Purkinje cell (primary cell): ENCODE results near the gene CIDEB. TPM values are rescaled to one million over a fixed set of nuclear protein-coding genes. Genes with fewer than 3 reads are reported as not detected.

Experiments
- polyA plus RNA-seq: library from polyadenylated mRNA; unstranded; fragments of >200 nt; fragmentation: Nextera tagmentation; gene quantifications from 2 replicates; pipeline ENCODE4 v1.2.1, GENCODE V29; 2014

CIDEB gene
- polyA plus RNA-seq: 3.6 TPM in 1 of 2 replicates, not detected in the other

GRCh38 chr14:24307575-24308341 is at the start of gene CIDEB:
TSS of gene CIDEB (minus strand) at chr14:24307977. CDS start at chr14:24307858, 119 bp downstream.

GRCh38 chr14:24339284-24340151 is 31.7 kb upstream of the CIDEB start, which contains the start of gene RIPK3:
TSS of gene RIPK3 (minus strand) at chr14:24339991. CDS start at chr14:24339826, 165 bp downstream.

GRCh38 chr14:24334431-24335291 is 26.9 kb upstream of the CIDEB start, which contains the start of gene ADCY4:
TSS of gene ADCY4 (minus strand) at chr14:24335071. CDS start at chr14:24334652, 419 bp downstream.

GRCh38 chr14:24310646-24311604 is 3.1 kb upstream of the CIDEB start, which contains the start of gene LTB4R:
TSS of gene LTB4R (plus strand) at chr14:24311502. CDS start at chr14:24315652, 4,150 bp downstream.

GRCh38 chr14:24309538-24310264 is 1.9 kb upstream of the CIDEB start, which contains the start of gene LTB4R2:
TSS of gene LTB4R2 (plus strand) at chr14:24310140. CDS start at chr14:24310665, 525 bp downstream.

GRCh38 chr14:24299255-24300191 is 8.3 kb downstream of the CIDEB start, which contains the start of the genes DHRS1 and NOP9:
TSS of gene DHRS1 (minus strand) at chr14:24299780. CDS start at chr14:24299106, 674 bp downstream.
TSS of gene NOP9 (plus strand) at chr14:24299850. CDS start at chr14:24299955, 105 bp downstream.

GRCh38 chr14:24271134-24271833 is 36.5 kb downstream of the CIDEB start, which contains the start of gene RABGGTA:
TSS of gene RABGGTA (minus strand) at chr14:24271597. CDS start at chr14:24271115, 482 bp downstream.

GRCh38 chr14:24262821-24263733 is 44.7 kb downstream of the CIDEB start, which contains the start of gene TGM1:
TSS of gene TGM1 (minus strand) at chr14:24263177. CDS start at chr14:24262352, 825 bp downstream.

Other genes with a start within 250 kb of the CIDEB start
- gene CPNE6, start 236.4 kb downstream of the CIDEB start, polyA plus RNA-seq: 30.4 and 42.2 TPM in 2 replicates
- gene PCK2, start 213.7 kb downstream of the CIDEB start, polyA plus RNA-seq: 1.2 TPM in 1 of 2 replicates, not detected in the other
- gene DCAF11, start 193.2 kb downstream of the CIDEB start, polyA plus RNA-seq: 9.2 and 10.2 TPM in 2 replicates
- 0.27 TPM in 1 of 2 replicates, not detected in the other for gene NRL, start 193.0 kb downstream of the CIDEB start, polyA plus RNA-seq
- gene FITM1, start 177.3 kb downstream of the CIDEB start, polyA plus RNA-seq: not detected in 2 replicates
- 104 and 112 TPM in 2 replicates for gene PSME1, start 171.8 kb downstream of the CIDEB start, polyA plus RNA-seq
- gene EMC9, start 166.4 kb downstream of the CIDEB start, polyA plus RNA-seq: 21.2 and 22.7 TPM in 2 replicates
- 117 and 133 TPM in 2 replicates for gene PSME2, start 161.4 kb downstream of the CIDEB start, polyA plus RNA-seq
- gene RNF31, start 160.5 kb downstream of the CIDEB start, polyA plus RNA-seq: 15.5 and 28.7 TPM in 2 replicates
- gene IRF9, start 146.7 kb downstream of the CIDEB start, polyA plus RNA-seq: 5.3 and 7.2 TPM in 2 replicates
- gene REC8, start 135.9 kb downstream of the CIDEB start, polyA plus RNA-seq: 6.9 and 12.6 TPM in 2 replicates
- 11.9 and 14.7 TPM in 2 replicates for gene IPO4, start 119.2 kb downstream of the CIDEB start, polyA plus RNA-seq
- 16.9 and 18.7 TPM in 2 replicates for gene TM9SF1, start 112.5 kb downstream of the CIDEB start, polyA plus RNA-seq
- gene TSSK4, start 102.3 kb downstream of the CIDEB start, polyA plus RNA-seq: not detected in 2 replicates
- gene CHMP4A, start 94.5 kb downstream of the CIDEB start, polyA plus RNA-seq: 36.2 and 56.5 TPM in 2 replicates
- 35.8 and 55.7 TPM in 2 replicates for gene MDP1, start 91.9 kb downstream of the CIDEB start, polyA plus RNA-seq
- gene NEDD8, start 75.6 kb downstream of the CIDEB start, polyA plus RNA-seq: 1,309 and 1,370 TPM in 2 replicates
- 57.3 and 98.9 TPM in 2 replicates for gene GMPR2, start 75.0 kb downstream of the CIDEB start, polyA plus RNA-seq
- gene TINF2, start 65.4 kb downstream of the CIDEB start, polyA plus RNA-seq: 21.3 and 23.5 TPM in 2 replicates
- gene TGM1, start 44.8 kb downstream of the CIDEB start, polyA plus RNA-seq: not detected in 2 replicates
- 13.6 and 17.3 TPM in 2 replicates for gene RABGGTA, start 36.4 kb downstream of the CIDEB start, polyA plus RNA-seq
- gene DHRS1, start 8.2 kb downstream of the CIDEB start, polyA plus RNA-seq: 7.7 and 15.5 TPM in 2 replicates
- 3.4 and 5.3 TPM in 2 replicates for gene NOP9, start 8.1 kb downstream of the CIDEB start, polyA plus RNA-seq
- 0.86 TPM in 1 of 2 replicates, not detected in the other for gene LTB4R2, start 2.2 kb upstream of the CIDEB start, polyA plus RNA-seq
- 0.79 and 1.8 TPM in 2 replicates for gene LTB4R, start 3.5 kb upstream of the CIDEB start, polyA plus RNA-seq
- gene ADCY4, start 27.1 kb upstream of the CIDEB start, polyA plus RNA-seq: 0.99 TPM in 1 of 2 replicates, not detected in the other
- not detected in 2 replicates for gene RIPK3, start 32.0 kb upstream of the CIDEB start, polyA plus RNA-seq
- gene NFATC4, start 60.2 kb upstream of the CIDEB start, polyA plus RNA-seq: 0.81 and 6.9 TPM in 2 replicates
- gene NYNRIN, start 91.0 kb upstream of the CIDEB start, polyA plus RNA-seq: 0.05 and 0.87 TPM in 2 replicates
- gene CBLN3, start 121.7 kb upstream of the CIDEB start, polyA plus RNA-seq: 2.9 and 5.2 TPM in 2 replicates
- 0.28 and 0.52 TPM in 2 replicates for gene KHNYN, start 122.0 kb upstream of the CIDEB start, polyA plus RNA-seq
- 100 and 109 TPM in 2 replicates for gene SDR39U1, start 134.8 kb upstream of the CIDEB start, polyA plus RNA-seq
- not detected in 2 replicates for gene CMA1, start 200.3 kb upstream of the CIDEB start, polyA plus RNA-seq